Type B pancreatic cell (in vitro differentiated cells): ENCODE data around the gene ABTB1. TPM values are rescaled to one million over a fixed set of nuclear protein-coding genes. Genes with fewer than 3 reads are reported as not detected.

Experiments
- DNase-seq: peaks from one replicate; pipeline ENCODE4 v3.0.0; 2021; ENCODE audit warnings: mixed read lengths; ENCODE audit not compliant: unreplicated experiment; ENCODE audit errors: extremely low spot score
- H3K27ac Mint-ChIP-seq: 2 replicates; pipeline ENCODE4 v1.8.0; 2021; ENCODE audit warnings: mild to moderate bottlenecking, mixed read lengths
- H3K27me3 Mint-ChIP-seq: 2 replicates; pipeline ENCODE4 v1.8.0; 2021; ENCODE audit warnings: mixed read lengths
- H3K36me3 Mint-ChIP-seq: 2 replicates; pipeline ENCODE4 v1.8.0; 2021; ENCODE audit warnings: mixed read lengths
- H3K4me1 Mint-ChIP-seq: one replicate; pipeline ENCODE4 v1.8.0; 2021; ENCODE audit warnings: mixed read lengths; ENCODE audit not compliant: unreplicated experiment
- H3K4me3 Mint-ChIP-seq: 2 replicates; pipeline ENCODE4 v1.8.0; 2021; ENCODE audit warnings: mild to moderate bottlenecking, mixed read lengths
- H3K9me3 Mint-ChIP-seq: 2 replicates; pipeline ENCODE4 v1.8.0; 2021; ENCODE audit warnings: mixed read lengths
- CTCF ChIP-seq: fragments of 200-600 bp; sonication (generic); conservative IDR thresholded peaks from 2 replicates; pipeline ENCODE4 v1.5.0; 2021; ENCODE audit warnings: antibody characterized with exemption, mild to moderate bottlenecking
- total RNA-seq: library from RNA; stranded (reverse); gene quantifications from 2 replicates; pipeline ENCODE4 v1.2.1, GENCODE V29; 2021; ENCODE audit warnings: low replicate concordance

The ABTB1 gene
- total RNA-seq, 1 donor from 2014 or later, result 17.8 TPM

DNA sequence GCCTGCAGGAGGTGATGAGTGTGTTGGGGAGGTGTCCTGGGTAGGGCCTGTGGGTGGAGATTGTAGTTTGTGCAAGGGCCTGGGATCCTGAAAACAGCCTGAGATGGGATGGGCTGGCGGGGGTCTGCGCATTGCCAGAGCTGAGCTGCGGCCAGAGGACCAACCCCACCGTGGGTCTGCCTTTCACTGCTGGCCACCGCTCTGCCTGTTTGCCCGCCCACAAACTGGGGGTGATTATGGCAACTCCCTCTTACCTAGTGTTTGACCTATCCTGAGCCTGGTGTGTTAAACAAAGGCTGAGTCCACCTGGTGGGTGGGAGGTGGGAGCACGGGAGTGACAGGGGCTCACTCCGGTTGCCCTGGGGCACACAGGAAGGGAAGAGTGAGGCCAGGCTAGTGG, 9.8 kb downstream of the ABTB1 start:
- H3K36me3 Mint-ChIP-seq, result no peaks in the 10 kb centered on the region
- peaks cover 18% of the 10 kb centered on the region for H3K4me1 Mint-ChIP-seq
- no peak overlapping the region for H3K4me3 Mint-ChIP-seq
- no peaks in the 10 kb centered on the region for H3K9me3 Mint-ChIP-seq
- DNase-seq, result peak; percentile 49
- no peak overlapping the region for H3K27ac Mint-ChIP-seq
- no peak for TF ChIP-seq CTCF
- H3K27me3 Mint-ChIP-seq, result no peaks in the 10 kb centered on the region

GRCh38 chr3:127684871-127685707, 12.3 kb downstream of the ABTB1 start:
- Mint-ChIP-seq H3K36me3 (no peaks in the 10 kb centered on the region), H3K9me3 (no peaks in the 10 kb centered on the region), H3K27me3 (no peaks in the 10 kb centered on the region), H3K4me3 (no peak overlapping the region), H3K4me1 (peaks cover 25% of the 10 kb centered on the region), H3K27ac (no peak overlapping the region)
- no peak for TF ChIP-seq CTCF
- no peak for DNase-seq

- no peak for DNase-seq
- Mint-ChIP-seq H3K36me3 (no peaks in the 10 kb centered on the region), H3K9me3 (no peaks in the 10 kb centered on the region), H3K4me1 (peaks cover 26% of the 10 kb centered on the region), H3K27me3 (no peaks in the 10 kb centered on the region), H3K27ac (no peak overlapping the region), H3K4me3 (no peak overlapping the region)
- TF ChIP-seq CTCF, result no peak
Measured at GRCh38 chr3:127685708-127686511, 13.2 kb downstream of the ABTB1 start.

- H3K9me3 Mint-ChIP-seq, result no peaks in the 10 kb centered on the region
- H3K27ac Mint-ChIP-seq, result no peak overlapping the region
- peaks cover 21% of the 10 kb centered on the region for H3K4me1 Mint-ChIP-seq
- no peak overlapping the region for H3K4me3 Mint-ChIP-seq
- H3K36me3 Mint-ChIP-seq, result no peaks in the 10 kb centered on the region
- DNase-seq, result no peak
- no peaks in the 10 kb centered on the region for H3K27me3 Mint-ChIP-seq
- TF ChIP-seq CTCF, result no peak
Measured at GRCh38 chr3:127686512-127686894, 13.8 kb downstream of the ABTB1 start.

- no peak overlapping the region for H3K4me3 Mint-ChIP-seq
- H3K36me3 Mint-ChIP-seq, result no peaks in the 10 kb centered on the region
- peaks cover 18% of the 10 kb centered on the region for H3K4me1 Mint-ChIP-seq
- H3K27me3 Mint-ChIP-seq, result no peaks in the 10 kb centered on the region
- DNase-seq, result no peak
- no peaks in the 10 kb centered on the region for H3K9me3 Mint-ChIP-seq
- no peak overlapping the region for H3K27ac Mint-ChIP-seq
- TF ChIP-seq CTCF, result no peak
Measured at GRCh38 chr3:127687228-127687737, 14.5 kb downstream of the ABTB1 start.
